HK-2 (cell line): ENCODE measurements around the gene KCNJ10.
A peak's percentile ranks its signal among the peaks of the same experiment; 100 is the strongest.

Experiments
- DNase-seq: peaks from one replicate; pipeline ENCODE4 v3.0.0-alpha.2; 2018; ENCODE audit not compliant: unreplicated experiment

Gene KCNJ10

DNA sequence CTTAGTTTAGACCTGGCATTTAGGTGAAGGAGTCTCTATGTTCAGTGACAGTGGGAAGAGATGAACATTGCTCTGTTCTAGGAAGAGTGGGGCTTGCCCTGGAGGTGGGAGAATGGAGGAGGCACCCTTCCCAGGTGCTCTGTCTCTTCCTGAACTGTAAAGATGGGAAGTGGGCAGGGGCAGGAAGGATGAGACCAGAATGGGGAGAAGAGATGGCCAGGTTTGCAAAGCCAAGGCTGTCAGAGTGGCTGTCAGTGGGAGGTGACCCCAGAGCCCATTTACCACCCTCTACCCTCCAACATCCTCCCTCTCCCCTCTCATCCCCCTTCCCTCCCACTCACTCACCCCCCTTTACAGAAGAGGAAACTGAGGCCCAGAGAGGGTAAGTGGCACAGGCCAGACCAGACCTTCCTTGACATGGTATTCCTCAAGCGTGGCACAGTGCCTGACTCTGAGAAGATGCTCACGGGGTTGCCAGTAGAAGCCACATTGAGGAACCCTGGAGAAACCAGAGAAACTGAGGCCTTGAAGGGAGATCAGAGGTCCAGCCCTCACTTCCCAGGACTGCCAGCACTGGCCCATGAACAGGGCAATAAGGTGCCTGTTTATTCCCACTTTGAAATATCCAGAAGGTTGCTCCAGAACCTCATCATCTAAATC, 29.9 kb upstream of the KCNJ10 start:
- DNase-seq, result no peak

DNA sequence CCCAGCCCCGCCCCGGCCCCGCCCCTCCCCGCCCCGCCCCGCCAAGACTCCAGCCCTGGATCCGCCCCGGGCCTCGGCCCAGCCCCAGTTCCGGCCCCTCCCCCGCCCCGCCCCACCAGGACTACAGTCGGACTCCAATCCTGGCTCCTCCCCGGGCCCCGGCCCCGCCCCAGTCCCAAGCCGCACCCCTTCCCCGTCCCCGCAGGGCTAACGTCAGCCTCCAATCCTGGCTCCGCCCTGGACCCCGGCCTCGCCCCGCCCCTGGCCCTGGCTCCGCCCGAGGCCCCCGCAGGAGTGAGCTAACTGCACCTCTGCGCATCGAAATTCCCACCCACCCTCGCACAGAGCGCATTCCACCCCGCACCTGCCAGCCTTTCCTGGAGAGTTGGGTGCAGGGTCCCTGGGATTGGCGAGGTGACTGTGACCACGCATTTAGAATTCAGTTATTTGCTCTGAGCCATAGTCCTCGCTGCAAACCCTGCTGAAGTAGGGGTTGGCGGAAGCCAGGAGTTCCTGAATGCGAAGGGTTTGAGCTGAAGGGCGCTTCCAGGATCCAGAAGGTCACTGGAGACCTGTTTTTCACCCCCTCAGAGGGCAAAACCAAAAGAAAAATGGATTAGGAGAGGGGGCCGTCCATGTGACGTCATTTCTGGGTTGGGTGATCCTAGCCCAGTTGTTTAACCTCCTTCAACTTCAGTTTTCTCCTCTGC, 29.0 kb upstream of the KCNJ10 start:
- DNase-seq, result no peak

- peak; percentile 98 for DNase-seq
These were observed 28.2 kb upstream of the KCNJ10 start, which contains the start of gene IGSF8 for GRCh38 chr1:160097911-160098851. Gene IGSF8 (minus strand): TSS chr1:160098619. CDS start chr1:160098472, 147 bp downstream.

- no peak for DNase-seq
These were observed 27.4 kb upstream of the KCNJ10 start for GRCh38 chr1:160097151-160097910.

DNA sequence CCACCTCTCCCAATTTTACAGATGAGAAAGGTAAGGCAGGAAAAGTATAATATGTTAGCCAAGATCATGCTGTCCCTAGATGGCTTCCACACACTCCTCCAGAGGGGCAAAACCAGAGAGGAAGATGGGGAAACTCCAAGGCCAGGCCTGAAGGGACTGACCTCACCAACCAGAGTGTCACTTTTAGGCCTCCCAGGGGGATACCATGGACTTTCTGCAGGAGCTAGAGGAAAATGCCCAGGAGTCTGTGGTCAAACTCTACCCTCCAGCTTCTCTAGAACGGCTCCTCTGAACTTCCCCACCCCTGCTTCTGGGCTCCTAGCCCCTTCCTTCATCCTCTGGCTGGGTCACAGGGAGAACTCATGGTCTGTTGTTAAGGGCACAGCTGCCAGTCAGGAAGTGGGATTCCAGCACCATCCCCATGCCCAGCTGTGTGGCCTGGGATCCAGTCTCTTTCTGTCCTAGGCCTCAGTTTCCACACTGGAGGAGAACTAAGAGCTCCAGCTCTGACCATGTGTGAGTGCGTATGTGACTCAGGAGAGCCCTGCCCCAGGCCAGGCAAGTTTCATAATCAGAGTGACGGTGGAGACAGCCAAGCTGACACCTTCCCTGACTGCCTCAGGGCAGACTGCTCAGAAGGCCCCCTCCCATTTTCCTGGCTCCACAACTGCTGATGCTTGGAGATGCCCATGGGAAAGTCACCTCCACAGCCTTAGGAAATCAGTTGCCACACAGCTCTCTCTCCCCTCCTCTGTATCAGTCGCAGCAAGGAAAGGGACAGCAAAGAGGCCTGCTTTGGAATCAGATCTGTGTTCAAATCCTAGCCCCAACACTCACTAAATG, 26.5 kb upstream of the KCNJ10 start:
- DNase-seq, result no peak

DNA sequence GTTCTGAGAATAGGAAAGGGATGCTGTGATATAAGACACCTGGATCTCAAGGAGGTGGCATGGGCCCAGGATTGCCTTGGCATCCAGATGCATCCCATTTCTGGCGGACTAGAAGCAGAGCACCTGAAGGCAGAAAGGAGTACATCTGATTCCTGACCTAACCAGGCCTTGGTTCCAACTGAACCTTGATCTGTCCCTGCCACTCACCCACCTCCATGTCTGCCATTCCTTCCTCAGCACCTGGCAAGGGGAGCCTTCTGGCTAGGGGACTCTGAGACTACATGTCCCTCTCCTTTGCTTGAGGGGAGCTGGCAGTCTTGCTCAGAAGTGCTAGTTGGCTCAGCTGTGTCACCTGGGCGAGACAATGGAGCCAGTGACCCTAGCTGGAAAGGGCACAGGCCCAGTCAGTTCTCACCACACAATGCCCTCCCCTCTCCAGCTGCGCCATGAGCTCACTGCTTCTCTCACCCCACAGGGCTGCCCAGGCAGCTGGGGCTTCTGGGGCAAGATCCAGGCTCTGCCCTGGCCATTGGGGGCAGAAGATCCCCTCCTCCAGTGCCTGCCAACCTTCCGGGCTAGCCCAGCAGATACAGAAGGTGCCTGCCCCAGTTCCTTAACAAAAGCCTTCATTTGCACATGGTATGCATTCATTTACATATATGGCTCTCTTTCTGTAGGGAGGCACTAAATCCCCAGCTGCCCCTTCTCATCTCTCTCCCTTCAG, 25.6 kb upstream of the KCNJ10 start:
- DNase-seq, result no peak

- DNase-seq, result no peak
These were observed 24.8 kb upstream of the KCNJ10 start for GRCh38 chr1:160094806-160095205.

- no peak for DNase-seq
These were observed 24.3 kb upstream of the KCNJ10 start for GRCh38 chr1:160094291-160094625.

DNA sequence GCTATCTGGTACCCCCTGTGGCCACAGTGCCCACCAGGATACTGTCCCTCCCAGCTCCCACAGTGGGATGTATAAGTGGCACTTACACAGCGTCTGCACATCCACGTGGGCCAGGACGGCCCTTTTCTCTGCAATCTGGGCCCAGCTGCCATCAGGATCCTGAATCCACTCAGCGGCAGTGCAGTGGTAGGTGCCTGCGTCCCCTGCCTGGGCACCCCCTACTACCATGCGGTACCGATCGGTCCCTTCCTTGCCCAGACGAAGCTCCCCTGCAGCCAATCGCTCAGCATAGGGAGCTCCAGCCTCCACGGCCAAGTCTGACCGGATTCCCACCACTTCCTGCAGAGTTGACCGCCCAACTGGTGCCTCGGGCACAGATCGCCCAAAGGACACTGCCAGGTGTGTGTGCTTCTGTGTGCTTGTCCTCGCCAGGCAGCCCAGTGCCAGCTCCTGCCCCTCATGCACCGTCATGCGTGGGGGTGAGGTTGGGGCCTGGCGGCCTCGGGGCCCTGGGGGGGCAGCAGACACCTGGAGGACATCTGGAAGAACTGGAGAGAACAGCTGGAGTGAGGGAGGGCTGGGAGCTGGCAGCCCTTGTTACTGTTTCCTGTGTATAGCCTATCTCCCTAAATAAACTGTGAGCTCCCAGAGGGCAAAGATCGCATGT, 23.8 kb upstream of the KCNJ10 start:
- DNase-seq, result no peak

GRCh38 chr1:160093069-160093395, 23.1 kb upstream of the KCNJ10 start:
- DNase-seq, result no peak

DNA sequence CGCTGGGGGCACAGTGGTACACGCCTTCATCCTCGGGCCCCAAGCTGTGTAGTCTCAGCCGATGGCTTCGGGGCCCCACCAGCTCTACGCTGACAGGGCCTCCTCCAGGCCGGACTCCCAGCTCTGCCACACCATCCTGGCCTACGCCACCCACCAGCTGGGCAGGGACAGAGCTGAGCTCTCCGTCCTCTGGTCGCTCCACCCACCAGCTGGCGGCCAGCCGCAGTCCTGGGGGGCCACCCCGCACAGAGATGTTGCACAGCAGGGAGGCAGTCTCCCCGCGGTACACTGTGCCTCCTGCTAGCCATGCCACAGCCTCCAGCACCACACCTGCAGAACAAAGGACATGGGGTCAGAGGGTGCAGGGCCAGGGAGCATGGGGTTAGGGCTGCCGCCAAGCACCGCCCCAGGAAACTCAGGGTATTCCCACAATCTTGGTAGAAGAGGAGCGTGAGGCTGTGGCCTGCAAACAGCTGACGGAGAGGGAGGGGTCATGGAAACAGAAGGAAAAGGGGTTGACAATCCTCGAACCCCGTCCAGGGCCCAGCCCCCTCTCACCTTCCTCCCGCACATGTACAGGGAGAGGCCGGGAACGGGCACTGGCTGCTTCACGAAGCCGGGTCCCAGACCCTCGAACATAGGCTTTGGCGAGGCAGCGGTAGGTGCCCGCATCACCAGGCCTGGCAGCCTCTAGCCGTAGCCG, 22.6 kb upstream of the KCNJ10 start:
- DNase-seq, result no peak

DNA sequence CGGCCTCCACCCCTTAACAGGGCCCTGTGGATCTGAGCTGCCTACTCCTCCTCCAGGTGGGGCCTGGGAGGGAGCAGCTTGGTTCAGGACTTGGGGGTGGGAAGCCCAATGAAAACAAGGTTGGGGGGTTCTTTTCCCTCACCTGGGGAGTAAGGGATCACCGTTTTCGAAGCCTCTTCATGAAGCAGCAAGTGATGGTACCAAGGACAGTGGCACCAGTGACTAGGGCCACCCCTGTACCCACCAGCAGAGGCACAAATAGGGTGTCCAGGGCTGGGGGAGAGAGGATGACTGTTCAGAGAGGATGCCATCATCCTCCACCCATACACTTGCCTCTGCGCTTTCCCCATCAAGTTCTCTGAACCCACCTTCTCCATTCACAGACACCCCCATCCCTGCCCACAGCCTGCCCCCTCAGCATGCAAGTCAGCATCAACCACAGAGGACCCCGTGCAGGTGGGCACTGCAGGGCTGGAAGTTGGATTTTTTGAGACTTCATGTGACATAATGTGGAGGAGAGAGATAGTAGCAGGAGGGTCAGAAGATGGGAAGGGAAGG, 21.8 kb upstream of the KCNJ10 start:
- no peak for DNase-seq

GRCh38 chr1:160090760-160091159, 20.8 kb upstream of the KCNJ10 start:
- DNase-seq, result no peak

- DNase-seq, result no peak
These were observed 19.9 kb upstream of the KCNJ10 start for GRCh38 chr1:160089883-160090282.

DNA sequence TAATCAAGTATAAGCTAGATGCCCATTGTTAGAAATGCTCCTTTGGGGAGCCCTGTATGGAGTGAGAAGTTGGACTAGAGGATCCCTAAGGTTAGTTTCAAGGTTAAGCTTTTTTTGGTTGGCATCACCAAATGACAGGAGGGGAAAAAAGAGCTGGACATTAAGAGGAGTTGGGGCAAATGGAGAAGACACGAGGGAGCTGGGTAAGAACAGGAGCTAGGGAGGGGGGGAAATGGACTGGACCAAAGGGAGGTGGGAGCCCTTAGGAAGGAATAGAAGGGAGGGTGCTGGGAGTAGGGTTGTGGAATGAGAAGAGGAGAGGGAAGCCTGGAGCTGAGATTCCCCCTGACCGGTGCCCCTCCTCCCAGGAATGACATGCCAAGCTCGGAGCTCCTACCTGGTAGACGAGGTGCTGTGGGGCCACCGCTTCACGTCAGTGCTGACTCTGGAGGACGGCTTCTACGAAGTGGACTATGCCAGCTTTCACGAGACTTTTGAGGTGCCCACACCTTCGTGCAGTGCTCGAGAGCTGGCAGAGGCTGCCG, 17.2 kb upstream of the KCNJ10 start:
- no peak for DNase-seq

DNA sequence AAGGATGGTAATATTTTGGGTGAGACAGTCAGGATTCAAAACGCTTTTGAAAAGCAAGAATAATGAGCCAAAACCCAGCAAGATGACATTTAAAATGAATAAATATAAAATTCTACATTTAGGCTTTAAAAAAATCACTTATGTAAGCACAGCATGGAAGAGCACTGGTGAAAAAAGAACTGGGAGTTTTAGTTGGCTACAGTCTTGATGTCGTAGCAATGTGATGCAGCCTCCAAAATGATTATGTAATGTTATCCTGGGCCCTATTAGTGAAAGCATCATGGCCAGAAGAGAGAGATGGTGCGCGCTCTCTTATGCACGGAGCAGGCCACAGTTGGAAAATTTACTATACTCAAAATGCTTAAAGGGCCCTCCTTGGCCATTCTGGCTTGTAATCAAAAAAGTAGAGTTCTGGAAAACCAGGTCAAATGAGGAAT, 16.5 kb upstream of the KCNJ10 start:
- no peak for DNase-seq

DNA sequence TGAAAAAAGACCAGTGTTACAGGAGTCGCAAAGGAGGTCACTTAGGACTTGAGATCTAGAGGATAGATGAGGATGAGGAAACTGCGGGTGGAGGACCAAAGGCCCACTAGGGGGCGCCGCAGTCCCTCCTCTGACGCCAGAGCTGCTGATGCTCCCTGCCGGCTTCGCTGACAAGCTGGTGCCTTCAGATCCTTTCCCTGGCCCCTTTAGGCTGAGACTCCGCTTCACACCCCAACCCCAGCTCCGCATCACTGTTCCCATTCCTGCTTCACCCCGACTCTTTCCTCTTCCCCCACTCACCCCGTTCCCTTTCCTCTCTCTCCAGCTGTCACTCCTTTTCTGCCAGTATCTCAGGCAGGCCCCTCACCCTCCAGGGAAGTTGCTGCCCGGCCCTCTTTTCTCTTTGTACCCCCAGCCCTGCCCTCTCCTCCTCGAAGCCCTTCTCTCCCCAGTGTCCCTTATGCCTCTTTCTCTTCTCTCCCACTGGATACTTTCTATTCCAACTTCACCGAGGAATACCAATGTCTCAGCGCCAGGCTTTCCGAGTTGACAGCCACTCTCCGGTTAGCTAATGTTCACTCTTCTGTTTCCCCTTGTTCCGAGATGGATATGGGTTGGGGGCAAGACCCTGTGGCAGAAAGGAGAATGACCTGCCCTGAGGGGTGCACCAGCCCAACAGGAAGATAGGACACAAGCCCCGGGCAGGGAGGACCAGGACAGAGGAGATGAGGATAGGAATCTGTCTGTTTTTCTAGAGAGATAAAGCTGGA, 15.9 kb upstream of the KCNJ10 start:
- DNase-seq, result peak; percentile 71
